Frontal cortex (tissue), 4 donors: ENCODE measurements around the gene AGPAT3. TPM values are rescaled to one million over a fixed set of nuclear protein-coding genes. Genes with fewer than 3 reads are reported as not detected.
"Not testable (repeated sequence)": the region's sequence is repeated elsewhere in the genome, so short reads cannot be mapped to it uniquely, and the experiment has no call there.

ENCODE experiments used
- DNase-seq, 2 donors: peaks; one replicate each; pipeline ENCODE4 v3.0.0; 2012; ENCODE audit warnings: low spot score in 2 of 2
- FAIRE-seq: peaks from 2 replicates; lab custom pipeline; 2012; peaks lifted over from hg19 to GRCh38; lab: Jason Lieb, UNC
- total RNA-seq: library from RNA; depleted of rRNA; stranded (reverse); fragments of >200 nt; gene quantifications from one replicate; pipeline ENCODE4 v1.2.3, GENCODE V29; 2014
- donor health status: control.
- donor health status: control.
- donor health status: control.

The AGPAT3 gene
- total RNA-seq, 1 donor from 2014 or later, result 26.1 TPM

DNA sequence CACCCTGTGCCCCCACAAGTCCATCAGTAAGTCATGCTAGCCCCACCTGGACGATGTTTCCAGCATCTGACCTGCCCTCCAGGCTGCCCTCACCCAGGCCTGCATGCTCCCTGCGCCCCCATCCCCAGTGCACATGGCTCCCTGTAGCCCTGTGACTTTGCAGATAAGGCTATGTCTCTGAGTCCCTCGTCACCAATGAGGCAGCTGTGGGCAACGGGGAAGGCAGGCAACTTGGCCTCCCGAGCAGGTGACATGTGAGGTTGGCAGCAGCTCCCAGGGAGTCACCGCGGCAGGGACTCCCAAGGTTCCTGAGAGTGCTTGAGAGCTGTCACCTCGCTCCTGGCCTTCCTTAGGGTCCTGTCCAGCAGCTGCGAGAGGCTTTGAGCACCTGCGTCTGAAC is 32.4 kb upstream of the AGPAT3 start:
- DNase-seq (no peak), FAIRE-seq (no peak)

DNA sequence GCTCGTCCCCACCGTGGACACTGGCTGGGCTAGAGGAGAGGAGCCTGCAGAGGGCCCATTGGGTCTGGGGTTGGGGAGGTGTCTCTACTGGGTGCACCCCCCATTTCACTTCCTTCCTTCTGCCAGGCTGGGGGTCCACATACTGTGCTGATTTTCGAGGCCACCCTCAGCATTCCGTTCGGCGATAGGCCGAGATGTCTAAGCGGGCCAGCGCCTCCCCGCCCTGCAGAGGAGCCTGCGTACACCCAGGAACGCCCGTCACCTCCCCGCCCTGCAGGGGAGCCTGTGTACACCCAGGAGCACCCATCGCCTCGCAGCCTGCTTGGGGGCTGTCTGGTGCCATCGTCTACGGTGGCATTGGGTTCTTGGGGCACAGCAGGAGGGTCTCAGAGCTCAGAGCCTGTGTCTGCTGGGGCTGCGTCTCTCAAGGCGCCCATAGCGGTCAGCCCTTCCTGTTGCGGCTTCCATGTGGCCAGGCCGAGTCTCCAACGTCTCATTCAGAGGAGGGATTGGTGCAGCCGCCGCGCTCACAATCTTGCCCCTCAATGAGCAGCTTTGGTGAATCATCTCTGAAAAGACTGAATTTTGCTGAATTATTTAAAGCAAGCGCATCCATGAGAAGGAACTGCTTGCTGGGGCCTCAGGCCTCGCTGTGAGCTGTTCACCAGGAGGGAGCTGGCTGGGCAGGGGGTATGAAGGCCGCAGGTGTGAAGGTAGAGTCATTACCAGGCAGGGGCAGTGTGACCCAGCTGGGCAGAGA is 30.7 kb upstream of the AGPAT3 start:
- DNase-seq, result no peak
- FAIRE-seq, result no peak

DNA sequence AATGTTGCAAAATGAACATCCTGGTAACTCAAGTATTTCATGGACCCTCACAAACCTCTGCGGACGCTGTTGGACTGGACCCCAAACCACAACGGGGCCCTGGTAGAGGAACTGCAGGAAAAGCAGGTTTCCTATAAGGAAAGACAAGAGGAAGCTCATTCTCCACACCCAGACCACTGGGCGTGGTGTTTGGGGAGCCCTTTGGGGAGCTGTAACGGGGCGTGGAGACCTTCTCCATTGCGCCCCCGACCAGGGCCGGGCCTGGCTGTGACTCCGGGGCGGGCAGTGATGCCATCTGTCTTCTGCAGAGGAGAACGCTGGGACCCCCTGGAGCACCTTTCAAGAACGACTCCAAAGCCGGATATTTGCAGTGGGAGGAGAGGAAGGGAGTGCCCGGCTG is 30.0 kb upstream of the AGPAT3 start:
- FAIRE-seq, result no peak

DNA sequence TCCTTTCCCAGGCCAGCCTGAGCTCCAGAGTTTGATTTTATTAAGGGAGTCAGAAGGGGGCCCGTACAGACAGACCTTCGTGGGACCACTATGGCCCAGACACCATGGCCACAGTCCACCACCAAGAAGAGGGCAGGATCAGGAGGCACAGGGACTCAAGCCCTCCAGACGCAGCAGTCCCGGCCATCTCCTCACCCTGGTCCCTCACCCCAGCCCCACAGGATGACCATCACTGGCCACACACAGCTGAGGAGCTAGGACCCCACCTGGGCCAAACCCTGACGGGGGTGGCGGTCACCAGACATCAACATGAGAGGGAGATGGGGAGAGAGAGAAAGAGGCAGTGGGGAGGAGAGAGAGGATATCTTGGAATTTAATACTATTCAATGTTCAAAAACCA is 29.2 kb upstream of the AGPAT3 start:
- DNase-seq, result no peak
- no peak for FAIRE-seq

More for the DNA sequence above, 30.0 kb upstream of the AGPAT3 start:
- DNase-seq, result no peak

DNA sequence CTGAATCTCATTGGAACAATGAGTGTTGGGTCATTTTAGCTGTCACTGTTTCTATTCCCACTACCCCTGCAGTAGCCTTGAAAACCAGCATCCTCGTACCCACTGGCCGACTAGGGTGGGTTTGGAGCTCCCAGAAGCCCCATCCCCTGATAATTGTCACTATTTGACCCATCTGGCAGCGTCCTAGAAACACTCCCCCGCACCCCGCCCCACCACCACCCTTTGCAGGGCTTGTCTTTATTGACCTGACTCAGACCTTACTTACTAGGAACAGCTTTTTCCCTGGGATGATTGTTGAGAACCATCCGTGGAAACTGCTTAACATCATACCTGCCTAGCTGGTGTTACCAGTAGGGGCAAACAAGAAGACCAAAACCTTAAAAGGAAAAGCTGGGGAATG is 28.4 kb upstream of the AGPAT3 start:
- no peak for DNase-seq
- FAIRE-seq, result no peak

DNA sequence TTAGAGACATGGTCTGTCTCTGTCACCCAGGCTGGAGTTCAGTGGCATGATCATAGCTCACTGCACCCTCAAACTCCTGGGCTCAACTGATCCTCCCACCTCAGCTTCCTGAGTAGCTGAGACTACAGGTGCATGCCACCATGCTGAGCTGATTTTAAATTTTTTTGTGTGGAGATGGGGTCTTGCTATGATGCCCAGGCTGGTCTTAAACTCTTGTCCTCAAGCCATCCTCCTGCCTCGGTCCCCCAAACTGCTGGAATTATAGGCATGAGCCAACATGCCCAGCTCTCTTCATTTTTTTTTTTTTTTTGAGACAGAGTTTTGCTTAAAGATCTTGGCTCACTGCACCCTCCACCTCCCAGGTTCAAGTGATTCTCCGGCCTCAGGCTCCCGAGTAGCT is 24.8 kb upstream of the AGPAT3 start:
- no peak for DNase-seq
- FAIRE-seq, result no peak

DNA sequence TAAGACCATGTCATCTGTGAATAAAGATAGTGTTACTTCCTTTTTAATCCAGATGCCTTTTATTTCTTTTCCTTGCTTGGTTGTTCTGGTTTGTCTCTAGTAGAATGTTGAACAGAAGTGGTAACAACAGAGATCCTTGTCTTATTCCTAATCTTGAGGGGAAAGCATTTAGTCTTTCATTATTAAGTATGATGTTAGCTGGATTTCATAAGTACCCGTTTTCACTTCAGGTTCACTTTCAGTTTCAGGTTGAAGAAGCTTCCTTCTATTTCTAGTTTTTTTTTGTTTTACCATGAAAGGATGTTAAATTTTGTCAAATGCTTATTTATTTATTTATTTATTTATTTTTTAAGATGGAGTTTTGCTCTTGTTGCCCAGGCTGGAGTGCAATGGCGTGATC is 22.3 kb upstream of the AGPAT3 start:
- FAIRE-seq (no peak), DNase-seq (no peak)

DNA sequence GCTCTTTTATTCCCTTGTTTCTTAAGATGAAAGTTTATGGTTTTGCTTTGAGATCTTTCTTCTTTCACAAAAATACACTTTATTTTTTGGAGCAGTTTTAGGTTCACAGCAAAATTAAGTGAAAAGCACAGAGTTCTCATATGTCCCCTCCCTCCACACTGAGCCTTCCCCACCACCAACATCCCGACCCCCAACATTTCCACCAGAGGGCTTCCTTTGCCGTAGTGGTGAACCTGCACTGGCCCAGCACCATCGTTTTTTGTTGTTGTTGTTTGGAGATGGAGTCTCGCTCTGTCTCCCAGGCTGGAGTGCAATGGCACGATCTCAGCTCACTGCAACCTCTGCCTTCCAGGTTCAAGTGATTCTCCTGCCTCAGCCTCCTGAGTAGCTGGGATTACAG is 20.1 kb upstream of the AGPAT3 start:
- DNase-seq, FAIRE-seq: not testable (repeated sequence)

DNA sequence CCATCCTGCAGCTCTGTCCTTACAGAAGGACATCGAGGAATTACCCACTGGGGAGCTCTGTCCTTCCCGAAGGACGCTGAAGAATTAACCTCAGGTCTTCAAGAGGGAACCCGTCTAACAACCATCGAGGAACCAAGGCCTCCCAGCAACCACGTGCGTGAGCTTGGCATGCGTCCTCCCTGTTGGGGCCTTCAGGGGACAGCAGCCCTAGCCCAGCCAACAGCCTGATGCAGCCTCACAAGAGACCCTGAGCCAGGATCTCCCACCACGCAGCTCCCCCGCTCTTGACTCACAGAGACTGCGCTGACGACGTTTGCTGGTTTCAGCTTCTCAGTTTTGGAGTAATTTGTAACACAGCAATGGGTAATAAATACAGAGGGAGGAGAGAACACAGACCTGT is 19.6 kb upstream of the AGPAT3 start:
- FAIRE-seq, result no peak
- DNase-seq, result no peak

DNA sequence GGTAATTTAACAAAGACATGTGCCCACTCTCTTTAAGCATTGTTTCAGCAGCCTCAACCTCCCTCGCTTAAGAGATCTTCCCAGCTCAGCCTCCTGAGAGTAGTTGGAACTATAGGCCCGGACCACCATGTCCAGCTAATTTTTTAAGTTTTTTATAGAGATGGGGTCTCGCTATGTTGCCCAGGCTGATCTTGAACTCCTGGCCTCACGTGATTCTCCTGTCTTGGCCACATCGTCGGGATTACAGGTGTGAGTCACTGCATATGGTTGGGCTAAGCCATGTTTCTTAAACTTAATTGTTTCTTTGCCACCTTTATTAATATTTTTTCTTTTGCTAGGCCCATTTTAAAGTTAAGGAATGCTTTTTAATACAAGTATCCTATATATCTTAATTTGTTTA is 18.6 kb upstream of the AGPAT3 start:
- FAIRE-seq (no peak), DNase-seq (no peak)

DNA sequence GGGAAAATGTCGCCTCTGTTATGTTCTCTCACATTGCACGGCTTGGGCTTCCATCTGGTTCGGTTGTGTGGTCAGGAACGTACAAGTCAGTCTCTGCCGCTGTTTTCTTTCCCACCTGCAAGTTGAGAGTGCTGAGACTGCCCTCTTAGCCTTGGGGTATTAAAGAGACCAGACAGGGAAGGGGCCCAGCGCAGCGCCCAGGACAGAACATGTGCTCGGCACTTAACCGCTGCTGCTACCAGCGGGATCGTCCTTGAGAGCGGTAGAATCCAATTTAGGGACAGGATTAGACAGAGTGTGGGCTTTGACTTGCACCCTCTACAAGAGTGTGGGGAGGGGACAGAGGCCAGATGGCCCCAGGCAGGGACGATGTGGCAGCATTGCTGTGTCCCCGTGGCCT is 17.7 kb upstream of the AGPAT3 start:
- FAIRE-seq (no peak), DNase-seq (no peak)

DNA sequence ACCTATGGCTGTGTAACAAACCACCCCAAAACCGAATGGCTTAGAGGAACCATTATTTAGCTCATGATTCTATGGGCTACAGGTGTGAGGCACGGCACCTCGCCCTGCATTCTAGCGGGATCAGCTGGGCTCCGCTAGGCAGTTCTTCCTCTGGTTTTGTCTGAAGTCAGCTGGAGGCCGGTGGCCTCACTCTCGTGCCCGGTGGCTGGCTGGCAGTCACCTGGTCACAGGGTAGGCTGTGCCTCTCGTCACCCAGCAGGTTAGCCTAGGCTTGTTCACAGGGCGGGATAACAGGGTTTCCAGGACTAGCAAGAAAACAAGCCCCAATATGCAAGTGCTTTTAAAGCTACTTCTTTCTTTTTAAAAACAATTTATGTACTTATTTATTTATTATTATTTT is 16.3 kb upstream of the AGPAT3 start:
- no peak for FAIRE-seq

DNA sequence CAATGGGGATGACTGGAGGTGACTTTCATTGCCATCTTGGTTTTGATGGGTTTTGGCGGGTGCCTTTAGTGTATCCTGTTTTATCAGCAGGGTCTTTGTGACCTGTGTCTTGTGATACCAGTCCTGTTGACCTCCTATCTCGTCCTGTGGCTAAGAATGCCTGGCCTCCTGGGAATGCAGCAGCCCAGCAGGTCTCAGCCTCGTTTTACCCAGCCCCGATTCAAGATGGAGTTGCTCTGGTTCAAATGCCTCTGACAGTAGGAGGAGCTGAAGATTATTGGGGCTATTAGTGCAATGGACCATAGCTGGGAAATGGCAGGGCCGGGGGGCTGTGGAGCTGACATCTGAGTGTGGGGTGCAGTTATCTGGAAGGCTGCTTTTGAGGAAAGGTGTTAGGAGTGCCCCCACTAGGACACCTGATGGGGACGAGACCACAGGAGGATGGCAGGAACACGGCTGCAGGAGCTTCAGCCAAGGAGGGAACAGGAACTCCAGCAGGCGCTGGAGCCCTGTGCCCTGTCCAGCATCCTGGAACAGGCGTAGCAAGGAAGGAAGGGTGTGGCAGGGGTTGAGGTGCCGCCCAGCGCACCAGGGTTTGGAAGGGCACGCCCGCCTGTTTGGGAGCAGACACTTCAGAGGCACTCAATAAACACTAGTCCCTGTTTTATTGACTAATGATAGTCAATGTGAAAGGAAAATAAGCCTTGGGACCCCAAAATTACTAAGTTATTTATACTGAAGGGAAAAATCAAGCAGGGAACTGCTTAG is 15.3 kb upstream of the AGPAT3 start:
- DNase-seq (no peak), FAIRE-seq (no peak)

More for the DNA sequence above, 16.3 kb upstream of the AGPAT3 start:
- DNase-seq, result no peak

DNA sequence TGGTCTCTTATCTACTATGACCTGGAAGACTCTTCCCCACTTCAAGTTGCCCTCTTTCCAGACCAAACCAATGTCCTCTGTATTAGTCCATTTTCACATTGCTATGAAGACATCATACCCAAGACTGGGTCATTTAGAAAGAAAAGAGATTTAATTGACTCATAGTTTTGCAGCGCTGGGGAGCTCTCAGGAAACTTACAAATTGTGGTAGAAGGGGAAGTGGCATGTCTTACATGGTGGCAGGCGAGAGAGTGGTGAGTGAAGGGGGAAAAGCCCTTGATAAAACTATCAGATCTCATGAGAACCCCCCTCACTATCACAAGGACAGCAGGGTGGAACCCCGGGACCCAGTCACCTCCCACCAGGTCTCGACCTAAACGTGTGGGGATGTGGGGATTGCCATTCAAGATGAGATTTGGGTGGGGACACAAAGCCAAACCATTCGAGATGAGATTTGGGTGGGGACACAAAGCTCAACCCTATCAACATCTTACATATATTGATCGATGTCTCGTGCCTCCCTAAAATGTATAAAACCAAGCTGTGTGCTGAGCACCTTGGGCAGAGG is 14.2 kb upstream of the AGPAT3 start:
- no peak for DNase-seq
- FAIRE-seq, result no peak

DNA sequence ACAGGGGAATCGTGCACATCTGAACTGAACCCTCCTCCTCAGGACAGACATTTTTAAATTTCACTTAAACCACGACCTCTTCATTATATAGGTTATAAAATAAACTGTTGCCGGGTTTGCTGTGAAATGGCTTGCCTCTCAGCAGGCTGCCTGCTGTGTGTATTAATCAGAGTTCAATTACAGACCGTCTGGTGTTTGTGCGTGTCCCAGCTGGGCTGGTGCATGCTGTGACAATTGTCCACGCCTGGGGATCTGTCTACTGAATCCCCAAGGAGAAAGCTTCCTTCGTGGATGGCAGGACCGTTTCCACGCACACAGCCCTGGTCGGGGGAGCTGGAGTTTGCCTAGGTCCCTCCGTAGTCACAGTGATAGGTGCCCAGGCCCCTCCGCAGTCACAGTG is 13.4 kb upstream of the AGPAT3 start:
- FAIRE-seq (no peak), DNase-seq (no peak)

DNA sequence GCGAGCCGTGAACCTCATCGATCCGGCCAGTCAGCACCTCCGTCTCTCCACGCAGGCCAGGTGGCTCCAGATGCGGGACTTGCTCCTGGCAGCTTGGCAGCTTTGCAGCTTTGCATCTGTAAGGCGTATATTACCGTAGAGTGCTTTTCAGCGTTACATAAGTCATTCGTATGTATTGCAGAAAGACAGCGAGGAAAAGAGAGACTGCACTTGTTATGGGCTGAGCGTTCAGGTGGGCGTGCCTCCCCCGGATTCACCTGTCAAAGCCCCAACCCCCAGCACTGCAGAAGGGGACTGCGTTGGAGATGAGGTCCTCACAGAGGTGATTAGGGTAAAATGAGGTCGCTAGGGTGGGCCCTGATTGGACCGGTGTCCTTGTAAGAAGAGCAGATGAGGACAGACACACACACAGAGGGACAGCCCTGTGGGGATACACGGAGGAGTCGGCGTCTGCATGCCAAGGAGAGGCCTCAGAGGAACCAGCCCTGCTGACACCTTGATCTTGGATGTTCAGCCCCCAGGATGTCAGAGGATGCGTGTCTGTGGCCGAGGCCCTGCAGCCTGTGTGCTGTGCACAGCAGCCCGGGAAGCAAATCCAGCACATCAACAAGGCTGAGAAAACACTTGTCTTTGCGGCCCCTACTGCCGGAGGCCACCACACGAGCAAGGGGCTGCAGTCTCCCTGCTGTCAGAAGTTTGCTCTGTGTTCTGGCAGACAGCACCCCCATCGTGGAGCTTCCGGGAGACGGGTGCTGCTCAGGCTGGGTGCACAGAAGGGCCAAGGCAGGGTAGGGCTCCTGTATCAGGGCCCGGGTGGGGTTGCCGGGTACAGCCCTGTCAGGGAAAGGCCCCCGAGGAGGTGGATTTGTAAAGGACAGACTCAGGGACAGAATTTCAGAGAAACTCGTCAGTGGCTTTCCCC is 10.9 kb upstream of the AGPAT3 start:
- FAIRE-seq, result no peak
- DNase-seq, result no peak

DNA sequence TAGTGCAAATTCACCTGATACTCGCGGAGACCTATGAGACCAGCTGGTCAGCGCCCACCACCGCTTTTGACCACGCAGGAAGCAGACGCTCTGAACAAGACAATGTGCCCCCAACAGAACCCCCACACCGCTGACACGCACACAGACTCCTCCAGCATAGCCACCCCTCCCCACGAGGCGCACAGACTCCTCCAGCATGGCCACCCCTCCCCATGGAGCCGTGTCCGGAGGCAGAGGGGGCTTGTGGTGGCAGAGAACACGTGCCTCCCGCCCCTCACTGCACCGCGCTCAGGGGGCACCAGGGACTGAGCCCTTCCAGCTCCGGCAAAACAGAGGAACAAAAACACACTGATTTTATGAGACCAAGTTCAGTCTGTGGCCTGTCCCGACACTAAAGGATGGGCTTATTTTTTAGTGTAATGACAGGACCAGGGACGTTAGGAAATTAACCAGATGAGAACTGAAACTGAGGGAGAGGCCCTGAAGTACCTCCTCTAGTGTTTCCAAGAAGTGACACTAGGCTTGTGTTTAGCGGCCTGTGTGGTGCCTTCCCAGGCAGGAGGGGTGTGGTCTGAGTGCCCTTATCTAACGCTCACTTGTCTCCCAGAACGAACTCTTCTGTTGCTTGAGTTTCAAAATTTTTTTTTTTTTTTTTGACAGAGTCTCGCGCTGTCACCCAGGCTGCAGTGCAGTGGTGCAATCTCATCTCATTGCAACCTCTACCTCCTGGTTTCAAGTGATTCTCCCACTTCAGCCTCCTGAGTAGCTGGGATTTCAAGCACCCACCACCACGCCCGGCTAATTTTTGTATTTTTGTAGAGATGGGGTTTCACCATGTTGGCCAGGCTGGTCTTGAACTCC is 10.0 kb upstream of the AGPAT3 start:
- FAIRE-seq, result no peak
- DNase-seq, result no peak

DNA sequence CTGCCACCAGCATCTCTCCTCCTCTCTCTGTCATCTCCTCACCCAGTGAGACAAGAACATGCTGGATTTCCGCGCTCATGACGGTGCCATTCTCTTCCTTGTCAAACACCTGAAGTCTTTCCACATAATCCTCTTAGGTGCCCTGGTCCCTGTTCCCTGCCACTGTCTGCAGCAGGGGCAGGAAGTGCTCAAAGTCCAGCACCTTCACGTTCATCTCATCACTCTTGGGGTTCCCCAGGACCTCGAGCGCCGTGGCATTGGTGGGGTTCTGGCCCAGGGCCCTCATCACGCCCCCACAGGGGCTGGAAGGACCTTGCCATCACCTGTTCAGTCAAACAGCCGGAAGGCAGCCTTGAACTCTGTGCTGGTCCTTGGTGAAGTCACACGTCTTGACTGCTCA is 9.1 kb upstream of the AGPAT3 start:
- DNase-seq, result no peak
- no peak for FAIRE-seq
